HCT116 (cell line): ENCODE measurements around the gene PHOX2A. TPM values are rescaled to one million over a fixed set of nuclear protein-coding genes. Genes with fewer than 3 reads are reported as not detected.

Experiments used
- ATAC-seq: fragments of 200-7000 bp; cut with Tn5 transposase; 2 replicates; pipeline ENCODE4 v1.9.1; 2020; ENCODE audit warnings: mild to moderate bottlenecking, moderate library complexity
- BruUV-seq: library from RNA; stranded (reverse); fragments of 400-500 nt; replicated peaks from 2 replicates; lab custom pipeline; 2021; lab: Mats Ljungman, UMichigan
- CTCF ChIA-PET: fragments of 300-600 bp; sonication (Branson Sonifier 250); formaldehyde crosslinking; loops from one replicate; lab custom pipeline; 2021; ENCODE audit warnings: antibody characterized with exemption; lab: Charles Lee
- POLR2A ChIA-PET: fragments of 300-600, 350-600 bp; sonication (Branson Sonifier 250); formaldehyde crosslinking; loops from one replicate; lab custom pipeline; 2021; ENCODE audit warnings: antibody characterized with exemption; lab: Charles Lee
- RAD21 ChIA-PET, 2 experiments: fragments of 300-600 bp; sonication (Branson Sonifier 250); formaldehyde crosslinking; loops; one replicate each; lab custom pipeline; 2023; ENCODE audit warnings: low total read pairs in 2 of 2; ENCODE audit not compliant: uncharacterized antibody in 2 of 2, unreplicated experiment in 2 of 2, low non-redundant PET in 1 of 2; lab: Charles Lee
- DNase-seq: peaks from one replicate; pipeline ENCODE4 v3.0.0-alpha.2; 2010; ENCODE audit warnings: low read depth, low spot score
- H2AFZ ChIP-seq: fragments of 200-600 bp; shearing (Covaris generic), sonication (generic); 2 replicates; pipeline ENCODE4 v1.6.1; 2017; ENCODE audit warnings: low read depth, mixed run types, mixed read lengths, antibody characterized with exemption, low read length; ENCODE audit not compliant: poor library complexity, severe bottlenecking
- H3K27ac ChIP-seq: 2 replicates; pipeline ENCODE4 v1.5.1; 2012; ENCODE audit warnings: low read depth, low read length
- H3K27me3 ChIP-seq: fragments of 200-600 bp; sonication (generic); 2 replicates; pipeline ENCODE4 v1.6.1; 2016; ENCODE audit warnings: mixed run types, low read length, mixed read lengths; ENCODE audit not compliant: insufficient read depth
- H3K36me3 ChIP-seq, 2 experiments: fragments of 200-500 bp in 1 of 2; fragments of 200-600 bp in 1 of 2; sonication (Bioruptor generic) in 1 of 2; sonication (generic) in 1 of 2; 2 replicates each; pipeline versions ENCODE4 v1.5.1 to v1.6.1; 2014 to 2016; ENCODE audit warnings: low read length in 2 of 2, inconsistent platforms in 1 of 2, mixed read lengths in 1 of 2, mixed run types in 1 of 2; ENCODE audit not compliant: insufficient read depth in 2 of 2, control insufficient read depth in 1 of 2
- H3K4me1 ChIP-seq, 2 experiments: fragments of 200-600 bp in 1 of 2; sonication (generic) in 1 of 2; 2 replicates each; pipeline versions ENCODE4 v1.5.1 to v1.6.1; 2012 to 2017; ENCODE audit warnings: low read length in 2 of 2, inconsistent platforms in 1 of 2, mild to moderate bottlenecking in 1 of 2, mixed read lengths in 1 of 2, mixed run types in 1 of 2, moderate library complexity in 1 of 2; ENCODE audit not compliant: insufficient read depth in 2 of 2, control insufficient read depth in 1 of 2
- H3K4me2 ChIP-seq: fragments of 200-600 bp; sonication (generic); 2 replicates; pipeline ENCODE4 v1.6.1; 2017; ENCODE audit warnings: mixed run types, low read length, mixed read lengths
- H3K4me3 ChIP-seq, 2 experiments: fragments of 200-600 bp in 1 of 2; sonication (generic) in 1 of 2; replicated peaks in 1 of 2; 2 replicates each; pipeline ENCODE4 v1.5.1; 2011 to 2016; ENCODE audit warnings: low read length in 2 of 2, control low read depth in 1 of 2, low read depth in 1 of 2, mild to moderate bottlenecking in 1 of 2, mixed read lengths in 1 of 2, mixed run types in 1 of 2
- H3K79me2 ChIP-seq: fragments of 200-600 bp; sonication (generic); 2 replicates; pipeline ENCODE4 v1.6.1; 2017; ENCODE audit warnings: mild to moderate bottlenecking, mixed run types, low read length, moderate library complexity, mixed read lengths; ENCODE audit not compliant: insufficient read depth
- H3K9ac ChIP-seq: fragments of 200-600 bp; sonication (generic); 2 replicates; pipeline ENCODE4 v1.6.1; 2016; ENCODE audit warnings: low read length, mixed read lengths
- H3K9me2 ChIP-seq: fragments of 200-600 bp; sonication (generic), shearing (Covaris generic); 2 replicates; pipeline ENCODE4 v1.6.1; 2017; ENCODE audit warnings: mixed run types, mild to moderate bottlenecking, moderate library complexity; ENCODE audit not compliant: insufficient read depth
- H3K9me3 ChIP-seq, 2 experiments: fragments of 200-500 bp in 1 of 2; fragments of 200-600 bp in 1 of 2; sonication (Bioruptor generic) in 1 of 2; sonication (generic) in 1 of 2; 2 replicates each; pipeline ENCODE4 v1.6.1; 2014 to 2017; ENCODE audit warnings: low read length in 2 of 2, mixed read lengths in 2 of 2, inconsistent platforms in 1 of 2, low read depth in 1 of 2, mild to moderate bottlenecking in 1 of 2, mixed run types in 1 of 2, moderate library complexity in 1 of 2; ENCODE audit not compliant: control insufficient read depth in 1 of 2, insufficient read depth in 1 of 2
- H4K20me1 ChIP-seq: fragments of 200-600 bp; sonication (generic), shearing (Covaris generic); 2 replicates; pipeline ENCODE4 v1.6.1; 2017; ENCODE audit warnings: mixed run types, mild to moderate bottlenecking, moderate library complexity; ENCODE audit not compliant: insufficient read depth
- CBX3 ChIP-seq: IDR thresholded peaks from 2 replicates; pipeline ENCODE4 v1.6.1; 2012; ENCODE audit warnings: low read depth
- ELF1 ChIP-seq: IDR thresholded peaks from 2 replicates; pipeline ENCODE4 v1.6.1; 2012; ENCODE audit warnings: low read depth, borderline replicate concordance
- EZH2 ChIP-seq: fragments of 200-600 bp; sonication (generic); IDR thresholded peaks from 2 replicates; pipeline ENCODE4 v1.6.1; 2017; ENCODE audit warnings: antibody characterized with exemption, mixed run types
- FOSL1 ChIP-seq: IDR thresholded peaks from 2 replicates; pipeline ENCODE4 v1.6.1; 2012; ENCODE audit warnings: low read depth
- JUND ChIP-seq: IDR thresholded peaks from 2 replicates; pipeline ENCODE4 v1.6.1; 2012
- REST ChIP-seq: IDR thresholded peaks from 2 replicates; pipeline ENCODE4 v1.6.1; 2012; ENCODE audit warnings: low read depth
- SRF ChIP-seq: IDR thresholded peaks from 2 replicates; pipeline ENCODE4 v1.6.1; 2012; ENCODE audit warnings: low read depth
- TCF7L2 ChIP-seq: IDR thresholded peaks from 2 replicates; pipeline ENCODE4 v1.7.0; 2011; ENCODE audit warnings: borderline replicate concordance, inconsistent platforms; ENCODE audit not compliant: insufficient read depth, insufficient read length; ENCODE audit errors: extremely low read depth
- YY1 ChIP-seq: IDR thresholded peaks from 2 replicates; pipeline ENCODE4 v1.6.1; 2011; ENCODE audit warnings: low read length, low read depth, moderate library complexity, mild to moderate bottlenecking; ENCODE audit not compliant: insufficient replicate concordance; ENCODE audit errors: extremely low read depth
- ZFX ChIP-seq: fragments of 450-650 bp; IDR thresholded peaks from 2 replicates; pipeline ENCODE4 v1.6.1; 2017
- ZNF274 ChIP-seq: fragments of 200-500 bp; sonication (Bioruptor generic); IDR thresholded peaks from 2 replicates; pipeline ENCODE4 v1.6.1; 2014; ENCODE audit warnings: mild to moderate bottlenecking, low read depth, low read length, inconsistent platforms
- intact Hi-C: fragments of 100-400 bp; cut with micrococcal nuclease; formaldehyde crosslinking; loops from 2 replicates; pipeline ENCODE4 v1.10.0; 2022
- total RNA-seq: library from RNA; stranded (reverse); gene quantifications from one replicate; pipeline ENCODE4 v1.2.1, GENCODE V29; 2021; ENCODE audit not compliant: unreplicated experiment
- TF ChIP-seq, protein P1 (sequence below): IDR thresholded peaks from 2 replicates; pipeline ENCODE4 v1.6.1; 2012
- TF ChIP-seq, protein P2 (sequence below), 3 experiments: fragments of 200-600 bp in 1 of 3; sonication (generic) in 1 of 3; IDR thresholded peaks in 2 of 3; conservative IDR thresholded peaks in 1 of 3; 2 replicates each; pipeline ENCODE4 v1.5.1; 2012 to 2017; ENCODE audit warnings: low read depth in 2 of 3, low read length in 2 of 3, antibody characterized with exemption in 1 of 3, borderline replicate concordance in 1 of 3, control low read depth in 1 of 3, mild to moderate bottlenecking in 1 of 3, mixed read lengths in 1 of 3, mixed run types in 1 of 3, moderate library complexity in 1 of 3; ENCODE audit not compliant: insufficient read depth in 1 of 3

The PHOX2A gene
- total RNA-seq, 1 experiment from 2014 or later, result not detected

DNA sequence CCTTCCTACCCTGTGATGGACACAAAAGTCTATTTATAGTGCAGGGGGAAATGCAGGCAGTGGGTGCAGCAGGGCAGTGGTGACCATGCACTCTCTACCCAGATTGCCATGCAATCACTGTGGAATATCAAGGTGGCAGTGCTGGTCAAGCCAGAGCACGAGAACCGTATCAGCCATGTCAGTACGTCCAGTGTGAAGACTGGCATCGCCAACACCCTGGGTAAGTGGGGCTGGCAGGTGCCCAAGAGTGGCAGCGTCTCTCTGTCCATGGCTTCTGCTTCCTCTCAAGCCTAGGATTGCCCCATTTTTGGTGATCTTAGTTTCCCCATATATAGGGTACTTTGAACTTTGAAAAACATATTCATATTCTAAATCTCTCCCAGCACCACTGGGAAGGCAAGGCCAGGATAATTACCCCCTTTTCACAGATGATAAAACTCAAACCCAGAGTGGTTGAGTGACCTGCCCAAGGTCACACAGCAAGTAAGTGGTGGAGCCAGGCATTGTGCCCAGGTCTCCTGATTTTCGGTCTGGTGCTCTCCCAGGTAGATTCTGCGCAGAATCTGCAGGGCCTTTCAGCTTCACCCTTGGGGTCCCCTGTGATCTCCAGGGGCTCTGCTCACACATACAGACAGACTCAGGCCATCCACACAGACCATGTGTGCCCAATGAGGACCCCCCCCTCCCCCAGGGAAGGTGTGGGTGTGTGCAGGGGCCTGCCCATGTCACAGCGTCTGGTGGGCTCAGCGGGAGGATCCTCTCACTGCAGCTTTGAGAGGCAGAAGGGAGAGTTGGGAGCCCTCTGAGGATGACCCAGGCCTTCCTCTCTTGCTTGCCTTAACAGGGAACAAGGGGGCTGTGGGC is 12.3 kb downstream of the PHOX2A start:
- ChIA-PET RAD21 (no interaction called here), POLR2A (no interaction called here), CTCF (no interaction called here)
- Histone ChIP-seq H3K4me3 (no peak overlapping the region), H3K9ac (no peak overlapping the region), H3K27me3 (no peaks in the 10 kb centered on the region), H3K27ac (no peak overlapping the region), H4K20me1 (no peaks in the 10 kb centered on the region), H3K4me2 (no peak overlapping the region), H3K79me2 (no peaks in the 10 kb centered on the region), H3K36me3 (peaks cover 9 to 26% of the 10 kb centered on the region in 2 experiments; a peak in 3 of 4 replicates), H3K4me1 (peaks cover 0 to 9% of the 10 kb centered on the region in 2 experiments; a peak in 1 of 4 replicates), H3K9me3 (no peaks in the 10 kb centered on the region), H2AFZ (no peak overlapping the region), H3K9me2 (no peaks in the 10 kb centered on the region)
- intact Hi-C loops, result no loop called here
- ATAC-seq (no peak), DNase-seq (no peak)
- BruUV-seq, result no TSS peak
- TF ChIP-seq ZNF274 (no peak), REST (no peak), JUND (no peak), TCF7L2 (no peak), ELF1 (no peak), SRF (no peak), FOSL1 (no peak), ZFX (no peak), EZH2 (no peak), CBX3 (no peak), YY1 (no peak)
- TF ChIP-seq, protein P1, sequence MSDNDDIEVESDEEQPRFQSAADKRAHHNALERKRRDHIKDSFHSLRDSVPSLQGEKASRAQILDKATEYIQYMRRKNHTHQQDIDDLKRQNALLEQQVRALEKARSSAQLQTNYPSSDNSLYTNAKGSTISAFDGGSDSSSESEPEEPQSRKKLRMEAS, result no peak
- TF ChIP-seq, protein P2, sequence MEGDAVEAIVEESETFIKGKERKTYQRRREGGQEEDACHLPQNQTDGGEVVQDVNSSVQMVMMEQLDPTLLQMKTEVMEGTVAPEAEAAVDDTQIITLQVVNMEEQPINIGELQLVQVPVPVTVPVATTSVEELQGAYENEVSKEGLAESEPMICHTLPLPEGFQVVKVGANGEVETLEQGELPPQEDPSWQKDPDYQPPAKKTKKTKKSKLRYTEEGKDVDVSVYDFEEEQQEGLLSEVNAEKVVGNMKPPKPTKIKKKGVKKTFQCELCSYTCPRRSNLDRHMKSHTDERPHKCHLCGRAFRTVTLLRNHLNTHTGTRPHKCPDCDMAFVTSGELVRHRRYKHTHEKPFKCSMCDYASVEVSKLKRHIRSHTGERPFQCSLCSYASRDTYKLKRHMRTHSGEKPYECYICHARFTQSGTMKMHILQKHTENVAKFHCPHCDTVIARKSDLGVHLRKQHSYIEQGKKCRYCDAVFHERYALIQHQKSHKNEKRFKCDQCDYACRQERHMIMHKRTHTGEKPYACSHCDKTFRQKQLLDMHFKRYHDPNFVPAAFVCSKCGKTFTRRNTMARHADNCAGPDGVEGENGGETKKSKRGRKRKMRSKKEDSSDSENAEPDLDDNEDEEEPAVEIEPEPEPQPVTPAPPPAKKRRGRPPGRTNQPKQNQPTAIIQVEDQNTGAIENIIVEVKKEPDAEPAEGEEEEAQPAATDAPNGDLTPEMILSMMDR (IDR thresholded peaks at IDR 0.05 in 2 of 3, conservative IDR thresholded peaks at IDR 0.05 in 1 of 3; ENCODE audit: borderline replicate concordance in 1 of 3, insufficient read depth in 1 of 3, low read depth in 2 of 3, low read length in 2 of 3), result no peak
